Measurements from ENCODE around the gene CAPN9.
"Not testable (repeated sequence)": the region's sequence is repeated elsewhere in the genome, so short reads cannot be mapped to it uniquely, and the experiment has no call there.

DNA sequence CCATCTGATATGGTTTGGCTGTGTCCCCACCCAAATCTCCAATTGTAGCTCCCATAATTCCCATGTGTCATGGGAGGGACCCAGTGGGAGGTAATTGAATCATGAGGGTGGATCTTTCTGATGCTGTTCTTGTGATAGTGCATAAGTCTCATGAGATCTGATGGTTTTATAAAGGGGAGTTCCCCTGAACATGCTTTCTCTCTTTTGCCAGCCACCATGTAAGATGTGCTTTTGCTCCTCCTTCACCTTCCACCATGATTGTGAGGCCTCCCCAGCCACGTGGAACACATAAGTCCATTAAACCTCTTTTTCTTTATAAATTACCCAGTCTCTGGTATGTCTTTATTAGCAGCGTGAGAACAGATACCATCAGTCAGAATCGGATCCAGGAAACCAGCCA is 30.7 kb upstream of the CAPN9 start:
- TF ChIP-seq, protein P1, sequence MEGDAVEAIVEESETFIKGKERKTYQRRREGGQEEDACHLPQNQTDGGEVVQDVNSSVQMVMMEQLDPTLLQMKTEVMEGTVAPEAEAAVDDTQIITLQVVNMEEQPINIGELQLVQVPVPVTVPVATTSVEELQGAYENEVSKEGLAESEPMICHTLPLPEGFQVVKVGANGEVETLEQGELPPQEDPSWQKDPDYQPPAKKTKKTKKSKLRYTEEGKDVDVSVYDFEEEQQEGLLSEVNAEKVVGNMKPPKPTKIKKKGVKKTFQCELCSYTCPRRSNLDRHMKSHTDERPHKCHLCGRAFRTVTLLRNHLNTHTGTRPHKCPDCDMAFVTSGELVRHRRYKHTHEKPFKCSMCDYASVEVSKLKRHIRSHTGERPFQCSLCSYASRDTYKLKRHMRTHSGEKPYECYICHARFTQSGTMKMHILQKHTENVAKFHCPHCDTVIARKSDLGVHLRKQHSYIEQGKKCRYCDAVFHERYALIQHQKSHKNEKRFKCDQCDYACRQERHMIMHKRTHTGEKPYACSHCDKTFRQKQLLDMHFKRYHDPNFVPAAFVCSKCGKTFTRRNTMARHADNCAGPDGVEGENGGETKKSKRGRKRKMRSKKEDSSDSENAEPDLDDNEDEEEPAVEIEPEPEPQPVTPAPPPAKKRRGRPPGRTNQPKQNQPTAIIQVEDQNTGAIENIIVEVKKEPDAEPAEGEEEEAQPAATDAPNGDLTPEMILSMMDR (IDR thresholded peaks at IDR 0.05) = not testable (repeated sequence)
- TF ChIP-seq POLR2A (IDR thresholded peaks at IDR 0.05) = not testable (repeated sequence)
